ENCODE measurements around the gene CD274. TPM values are rescaled to one million over a fixed set of nuclear protein-coding genes. Genes with fewer than 3 reads are reported as not detected.
"Not testable (repeated sequence)": the region's sequence is repeated elsewhere in the genome, so short reads cannot be mapped to it uniquely, and the experiment has no call there.

Gene CD274
- total RNA-seq, 2 experiments from 2014 or later, result 12.4 to 12.6 TPM

DNA sequence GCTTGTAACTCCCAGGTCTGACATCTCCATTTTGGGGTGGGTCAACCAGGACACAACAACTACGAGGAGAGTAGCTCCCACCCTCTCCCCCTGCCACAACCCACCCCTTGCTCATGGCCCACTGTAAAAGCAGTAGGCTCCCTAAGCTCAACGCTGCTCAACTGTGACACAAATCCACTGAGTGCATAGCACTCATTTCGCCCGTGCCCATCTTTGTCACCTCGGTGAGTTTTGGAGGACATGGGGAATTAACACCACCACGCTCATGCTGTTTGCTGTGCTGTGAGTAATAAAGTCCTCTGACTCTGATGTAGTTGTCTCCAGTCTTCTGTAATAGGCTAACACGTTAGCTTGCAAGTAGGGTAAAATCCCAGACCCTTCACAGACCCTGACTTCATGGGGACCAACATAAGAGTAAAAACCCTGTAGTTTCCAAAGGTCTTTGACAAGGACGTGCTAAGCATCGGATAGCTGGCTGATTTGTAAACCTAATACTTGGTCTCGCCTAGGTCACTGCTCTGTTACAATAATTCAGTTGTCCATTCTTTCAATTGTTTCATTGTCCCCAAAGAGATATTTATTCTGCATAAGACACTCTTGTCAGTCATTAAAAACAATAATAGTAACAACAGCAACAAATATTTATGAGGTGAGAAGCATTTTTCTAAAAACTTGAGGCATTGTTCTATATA, 20.3 kb upstream of the CD274 start:
- no peak overlapping the region for H3K27ac Mint-ChIP-seq
- no peaks in the 10 kb centered on the region for H3K4me1 Mint-ChIP-seq
- CTCF ChIA-PET, result interaction anchor here (0.9 to 2.4 kb wide), 3 partner anchors 13 to 243 kb away, joined by 3 to 11 read pairs (median 4); no protein-coding TSS in a partner anchor
- H3K4me3 Mint-ChIP-seq, result no peak overlapping the region
- H3K27me3 Mint-ChIP-seq, result no peaks in the 10 kb centered on the region
- H3K9me3 Mint-ChIP-seq, result no peaks in the 10 kb centered on the region
- POLR2A ChIA-PET, result no interaction called here
- no peak for DNase-seq
- H3K36me3 Mint-ChIP-seq (ENCODE audit: low read depth), result peaks cover 40% of the 10 kb centered on the region

DNA sequence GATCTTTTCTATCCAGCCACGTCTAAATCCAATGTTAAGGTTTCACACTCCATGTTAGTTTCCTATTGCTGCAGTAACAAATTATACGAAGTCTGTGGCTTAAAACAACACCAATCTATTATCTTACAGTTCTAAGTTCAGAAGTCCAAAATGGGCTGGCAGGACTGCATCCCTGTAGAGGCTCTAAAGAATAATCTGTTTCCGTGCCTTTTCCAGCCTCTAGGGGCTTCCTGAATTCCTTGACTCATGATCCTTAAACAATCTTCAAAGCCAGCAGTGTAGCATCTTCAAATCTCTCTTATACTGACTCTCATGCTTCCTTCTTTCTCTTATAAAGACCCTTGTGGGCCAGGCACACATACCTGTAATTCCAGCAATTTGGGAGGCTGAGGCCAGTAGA, 19.4 kb upstream of the CD274 start:
- H3K27me3 Mint-ChIP-seq, result no peaks in the 10 kb centered on the region
- H3K36me3 Mint-ChIP-seq (ENCODE audit: low read depth), result peaks cover 49% of the 10 kb centered on the region
- CTCF ChIA-PET, result no interaction called here
- peaks cover 2% of the 10 kb centered on the region for H3K9me3 Mint-ChIP-seq
- H3K4me3 Mint-ChIP-seq, result no peak overlapping the region
- H3K4me1 Mint-ChIP-seq, result peaks cover 1% of the 10 kb centered on the region
- no peak for DNase-seq
- POLR2A ChIA-PET, result no interaction called here
- no peak overlapping the region for H3K27ac Mint-ChIP-seq

- Mint-ChIP-seq H3K36me3 (ENCODE audit: low read depth) (peaks cover 57% of the 10 kb centered on the region), H3K4me1 (peaks cover 18% of the 10 kb centered on the region)
- H3K9me3 Mint-ChIP-seq, H3K27me3 Mint-ChIP-seq, H3K27ac Mint-ChIP-seq, POLR2A ChIA-PET, DNase-seq, H3K4me3 Mint-ChIP-seq: not testable (repeated sequence)
- CTCF ChIA-PET, result interaction anchor here (1.2 to 1.6 kb wide), 2 partner anchors 167 to 247 kb away, joined by 5 read pairs; no protein-coding TSS in a partner anchor
Observed at GRCh38 chr9:5432890-5433289, 17.5 kb upstream of the CD274 start.

GRCh38 chr9:5433328-5433727, 17.0 kb upstream of the CD274 start:
- H3K9me3 Mint-ChIP-seq, POLR2A ChIA-PET, H3K27ac Mint-ChIP-seq, DNase-seq, H3K27me3 Mint-ChIP-seq, CTCF ChIA-PET, H3K4me3 Mint-ChIP-seq: not testable (repeated sequence)
- peaks cover 57% of the 10 kb centered on the region for H3K36me3 Mint-ChIP-seq (ENCODE audit: low read depth)
- H3K4me1 Mint-ChIP-seq, result peaks cover 22% of the 10 kb centered on the region

DNA sequence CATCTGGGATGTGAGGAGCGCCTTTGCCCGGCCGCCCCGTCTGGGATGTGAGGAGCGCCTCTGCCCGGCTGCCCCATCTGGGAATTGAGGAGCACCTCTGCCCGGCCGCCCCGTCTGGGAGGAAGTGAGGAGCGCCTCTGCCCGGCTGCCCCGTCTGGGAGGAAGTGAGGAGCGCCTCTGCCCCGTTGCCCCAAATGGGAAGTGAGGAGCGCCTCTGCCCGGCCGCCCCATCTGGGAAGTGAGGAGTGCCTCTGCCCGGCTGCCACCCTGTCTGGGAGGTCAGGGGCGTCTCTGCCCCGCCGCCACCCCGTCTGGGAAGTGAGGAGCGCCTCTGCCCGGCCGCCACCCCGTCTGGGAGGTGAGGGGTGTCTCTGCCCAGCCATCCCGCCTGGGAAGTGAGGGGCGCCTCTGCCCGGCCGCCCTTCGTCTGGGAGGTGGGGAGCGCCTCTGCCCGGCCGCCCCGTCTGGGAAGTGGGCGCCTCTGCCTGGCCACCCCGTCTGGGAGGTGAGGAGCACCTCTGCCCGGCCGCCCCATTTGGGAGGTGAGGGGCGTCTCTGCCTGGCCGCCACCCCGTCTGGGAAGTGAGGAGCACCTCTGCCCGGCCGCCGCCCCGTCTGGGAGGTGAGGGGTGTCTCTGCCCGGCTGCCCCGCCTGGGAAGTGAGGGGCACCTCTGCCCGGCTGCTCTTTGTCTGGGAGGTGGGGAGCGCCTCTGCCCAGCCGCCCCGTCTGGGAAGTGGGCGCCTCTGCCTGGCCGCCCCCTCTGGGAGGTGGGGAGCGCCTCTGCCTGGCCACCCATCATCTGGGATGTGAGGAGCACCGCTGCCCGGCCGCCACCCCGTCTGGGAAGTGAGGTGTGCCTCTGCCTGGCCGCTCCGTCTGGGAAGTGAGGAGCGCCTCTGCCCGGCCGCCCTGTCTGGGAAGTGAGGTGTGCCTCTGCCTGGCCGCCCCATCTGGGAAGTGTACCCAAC, 16.2 kb upstream of the CD274 start:
- H3K27me3 Mint-ChIP-seq, H3K4me3 Mint-ChIP-seq, H3K27ac Mint-ChIP-seq, DNase-seq, CTCF ChIA-PET, H3K9me3 Mint-ChIP-seq, POLR2A ChIA-PET: not testable (repeated sequence)
- Mint-ChIP-seq H3K36me3 (ENCODE audit: low read depth) (peaks cover 55% of the 10 kb centered on the region), H3K4me1 (peaks cover 30% of the 10 kb centered on the region)

DNA sequence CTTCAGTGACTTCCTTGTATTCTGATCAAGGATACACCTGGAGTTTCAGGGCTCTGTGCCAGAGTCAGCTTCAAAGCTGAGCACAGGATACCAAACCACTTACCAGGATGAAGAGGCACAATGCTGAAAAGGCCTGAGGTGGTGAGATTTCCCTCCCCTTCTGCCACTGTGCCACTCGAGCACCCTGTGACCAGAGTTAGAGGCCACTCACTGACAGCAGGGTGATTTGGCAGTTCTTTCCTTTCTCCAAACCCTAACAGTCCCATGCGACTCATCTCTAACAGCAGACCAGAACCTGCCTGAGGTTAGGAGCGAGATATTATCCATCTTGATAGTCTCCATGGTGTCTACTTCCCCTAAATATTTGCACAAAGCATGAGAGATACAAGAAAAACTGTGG, 14.4 kb upstream of the CD274 start:
- ChIA-PET POLR2A (interaction anchor here (2.8 to 6.3 kb wide), 4 partner anchors 13 to 695 kb away, joined by 16 to 106 read pairs (median 26); partner anchors contain the start of genes AK3 and CD274), CTCF (interaction anchor here (1.0 to 6.0 kb wide), 3 partner anchors 14 to 164 kb away, joined by 3 to 45 read pairs (median 40); partner anchors contain the start of gene CD274)
- Mint-ChIP-seq H3K27me3 (no peaks in the 10 kb centered on the region), H3K9me3 (peaks cover 2% of the 10 kb centered on the region), H3K4me3 (no peak overlapping the region), H3K27ac (no peak overlapping the region), H3K36me3 (ENCODE audit: low read depth) (peaks cover 46% of the 10 kb centered on the region), H3K4me1 (peaks cover 43% of the 10 kb centered on the region)
- no peak for DNase-seq

- Mint-ChIP-seq H3K4me1 (peaks cover 47% of the 10 kb centered on the region), H3K27ac (peak overlapping the region; percentile 92), H3K36me3 (ENCODE audit: low read depth) (peaks cover 43% of the 10 kb centered on the region), H3K9me3 (peaks cover 2% of the 10 kb centered on the region), H3K4me3 (peak overlapping the region; percentile 86), H3K27me3 (no peaks in the 10 kb centered on the region)
- DNase-seq, result no peak
- ChIA-PET CTCF (interaction anchor here (1.6 to 6.6 kb wide), 6 partner anchors 13 to 675 kb away, joined by 3 to 58 read pairs (median 26); partner anchors contain the start of genes CD274 and INSL6), POLR2A (interaction anchor here (0.8 to 6.3 kb wide), 12 partner anchors 12 to 696 kb away, joined by 4 to 106 read pairs (median 18); partner anchors contain the start of genes AK3, CD274, PDCD1LG2 and RCL1)
Observed at GRCh38 chr9:5436441-5436840, 13.9 kb upstream of the CD274 start.

- peaks cover 49% of the 10 kb centered on the region for H3K4me1 Mint-ChIP-seq
Observed at GRCh38 chr9:5437254-5438216, 12.8 kb upstream of the CD274 start, which contains the start of gene PLGRKT. TSS of gene PLGRKT (minus strand) at chr9:5437925. CDS start at chr9:5431977, 5,948 bp downstream.

GRCh38 chr9:5438301-5439162, 11.8 kb upstream of the CD274 start:
- Mint-ChIP-seq H3K9me3 (peaks cover 2% of the 10 kb centered on the region), H3K4me1 (peaks cover 49% of the 10 kb centered on the region), H3K27me3 (no peaks in the 10 kb centered on the region), H3K27ac (peak overlapping the region; percentile 92), H3K4me3 (peak overlapping the region; percentile 86), H3K36me3 (ENCODE audit: low read depth) (peaks cover 25% of the 10 kb centered on the region)
- peak; percentile 62 for DNase-seq
- POLR2A ChIA-PET, result interaction anchor here (0.7 to 6.3 kb wide), 23 partner anchors 10 to 774 kb away, joined by 3 to 106 read pairs (median 6); partner anchors contain the start of genes AK3, CD274, INSL6 and JAK2
- CTCF ChIA-PET, result interaction anchor here (1.1 to 6.6 kb wide), 10 partner anchors 11 to 677 kb away, joined by 3 to 58 read pairs (median 8); partner anchors contain the start of genes CD274, INSL6 and RIC1

More at GRCh38 chr9:5437254-5438216, 12.8 kb upstream of the CD274 start, which contains the start of gene PLGRKT:
- peak; percentile 93 for DNase-seq
- Mint-ChIP-seq H3K4me3 (peak within 1 kb of the TSS; percentile 86), H3K27ac (peak within 1 kb of the TSS; percentile 92), H3K36me3 (ENCODE audit: low read depth) (peaks cover 32% of the 10 kb centered on the region), H3K9me3 (peaks cover 2% of the 10 kb centered on the region), H3K27me3 (no peaks in the 10 kb centered on the region)
- ChIA-PET CTCF (interaction anchor here (0.6 to 6.6 kb wide), 11 partner anchors 11 to 676 kb away, joined by 3 to 58 read pairs (median 4); partner anchors contain the start of genes CD274, INSL6 and RIC1), POLR2A (interaction anchor here (0.7 to 6.3 kb wide), 28 partner anchors 11 to 773 kb away, joined by 3 to 106 read pairs (median 5); partner anchors contain the start of genes AK3, CD274, INSL6 and JAK2)

DNA sequence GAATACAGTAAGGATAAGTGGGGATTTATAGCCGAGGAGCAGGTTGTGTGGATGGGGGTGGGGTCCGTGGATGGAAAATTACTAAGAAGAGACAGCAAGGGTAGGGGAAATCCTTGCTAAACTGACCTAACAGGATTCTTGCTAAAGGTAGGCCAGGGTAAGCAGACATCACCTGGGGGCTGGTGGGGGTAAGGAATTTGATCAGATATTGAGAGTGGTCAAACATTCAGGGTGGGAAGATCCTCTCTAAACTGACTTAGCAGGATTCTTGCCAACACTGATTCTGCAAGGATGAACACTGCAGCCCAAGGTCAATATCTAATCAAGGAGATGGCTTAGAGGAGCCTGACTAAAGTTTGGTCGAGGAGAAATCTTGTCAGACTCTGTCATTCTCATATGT, 9.9 kb upstream of the CD274 start:
- Mint-ChIP-seq H3K27me3 (no peaks in the 10 kb centered on the region), H3K4me1 (peaks cover 52% of the 10 kb centered on the region), H3K9me3 (no peaks in the 10 kb centered on the region), H3K4me3 (no peak overlapping the region), H3K27ac (no peak overlapping the region), H3K36me3 (ENCODE audit: low read depth) (peaks cover 13% of the 10 kb centered on the region)
- no peak for DNase-seq
- CTCF ChIA-PET, result interaction anchor here (0.7 to 6.6 kb wide), 6 partner anchors 9 to 456 kb away, joined by 3 to 58 read pairs (median 30); partner anchors contain the start of genes CD274 and INSL6
- POLR2A ChIA-PET, result interaction anchor here (1.5 to 6.3 kb wide), 2 partner anchors 8 to 184 kb away, joined by 5 to 106 read pairs; partner anchors contain the start of gene CD274

DNA sequence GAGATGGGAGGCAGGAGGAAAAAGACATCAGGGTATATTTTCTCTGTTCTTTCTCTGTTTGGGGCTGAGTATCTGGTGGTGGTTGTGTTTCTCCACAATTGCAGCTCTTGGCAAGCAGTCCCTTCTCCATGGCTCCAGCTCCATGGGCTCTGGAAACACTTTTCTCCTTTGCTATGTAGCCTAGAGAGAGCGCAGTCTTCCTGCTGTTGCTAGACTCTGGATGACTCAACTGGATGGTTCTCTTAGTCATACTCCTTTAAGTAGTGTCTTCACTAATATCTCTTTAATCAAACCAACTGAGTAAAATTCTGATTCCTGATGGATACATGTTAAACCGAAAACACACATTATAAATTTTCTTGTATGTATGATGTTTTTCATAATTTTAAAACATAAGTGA, 9.3 kb upstream of the CD274 start:
- no peak for DNase-seq
- Mint-ChIP-seq H3K4me3 (no peak overlapping the region), H3K36me3 (ENCODE audit: low read depth) (peaks cover 7% of the 10 kb centered on the region), H3K4me1 (peaks cover 54% of the 10 kb centered on the region), H3K27ac (peak overlapping the region; percentile 29), H3K9me3 (no peaks in the 10 kb centered on the region), H3K27me3 (no peaks in the 10 kb centered on the region)
- POLR2A ChIA-PET, result interaction anchor here (1.5 to 6.3 kb wide), 2 partner anchors 7 to 184 kb away, joined by 5 to 106 read pairs; partner anchors contain the start of gene CD274
- CTCF ChIA-PET, result interaction anchor here (2.9 to 6.6 kb wide), 5 partner anchors 8 to 682 kb away, joined by 12 to 58 read pairs (median 40); partner anchors contain the start of genes CD274 and INSL6

All from activated CD4-positive, alpha-beta memory T cell treated with anti-CD3 and anti-CD28 coated beads, Interleukin-2, amount 10 ng/mL, durations not matched to agents 7 days and 5 days (primary cell).